ENCODE results near the gene PPP2R2B. TPM values are rescaled to one million over a fixed set of nuclear protein-coding genes. Genes with fewer than 3 reads are reported as not detected.
A peak's percentile ranks its signal among the peaks of the same experiment; 100 is the strongest.
"Not testable (repeated sequence)": the region's sequence is repeated elsewhere in the genome, so short reads cannot be mapped to it uniquely, and the experiment has no call there.

The PPP2R2B gene
- polyA plus RNA-seq, 4 donors, result 13.1 to 14.9 (median 13.9) TPM

DNA sequence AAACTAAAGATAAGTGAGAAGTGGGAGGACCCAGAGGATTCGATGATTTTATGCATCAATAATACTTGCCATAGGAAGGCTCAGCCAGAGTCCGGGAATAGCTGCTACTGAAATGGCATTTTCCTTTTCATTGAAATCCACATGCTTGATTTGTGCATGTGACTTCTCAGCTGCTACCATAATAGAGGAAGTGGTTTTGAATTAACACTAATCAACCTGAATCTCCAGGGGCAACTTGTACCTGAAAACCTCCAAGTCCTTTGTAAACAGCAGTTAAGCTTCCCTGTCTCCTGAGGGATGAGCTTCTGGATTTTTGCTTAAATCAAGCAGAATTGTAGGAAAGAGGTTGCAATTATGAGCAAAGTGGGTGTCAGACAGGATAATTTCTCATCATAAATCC, 124.9 kb downstream of the PPP2R2B start:
- no peak for DNase-seq (ENCODE audit: low read depth in 4 of 4, low spot score in 2 of 4)

DNA sequence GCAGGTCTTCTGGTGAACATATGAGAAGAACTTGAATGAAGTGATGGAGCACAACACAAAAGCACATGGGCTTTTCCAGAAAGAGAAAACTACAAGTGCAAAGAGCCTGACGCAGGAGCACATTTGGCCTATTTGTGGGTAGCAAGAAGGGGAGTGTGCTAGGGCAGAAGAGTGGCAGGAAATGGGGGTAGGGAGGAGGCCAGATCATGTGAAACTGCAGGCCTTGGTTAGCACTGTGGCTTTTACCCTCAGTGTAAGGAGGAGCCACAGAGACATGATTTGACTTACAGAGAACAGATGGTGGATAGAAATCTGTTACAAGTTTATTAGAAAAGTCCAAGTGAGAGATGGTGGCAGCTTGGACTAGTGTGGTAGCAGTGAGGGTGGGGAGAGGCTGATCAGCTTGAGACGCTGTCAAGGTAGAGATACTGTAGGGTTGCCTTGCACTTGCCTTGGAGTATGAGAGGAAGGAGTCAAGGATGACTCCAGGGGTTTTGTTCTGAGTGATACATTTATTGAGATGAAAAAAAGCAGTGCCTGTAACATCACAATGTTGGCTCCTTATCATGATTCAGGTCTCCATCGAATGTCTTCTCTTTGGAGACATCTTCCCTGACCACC, 126.7 kb downstream of the PPP2R2B start:
- DNase-seq (ENCODE audit: low read depth in 4 of 4, low spot score in 2 of 4), result no peak

DNA sequence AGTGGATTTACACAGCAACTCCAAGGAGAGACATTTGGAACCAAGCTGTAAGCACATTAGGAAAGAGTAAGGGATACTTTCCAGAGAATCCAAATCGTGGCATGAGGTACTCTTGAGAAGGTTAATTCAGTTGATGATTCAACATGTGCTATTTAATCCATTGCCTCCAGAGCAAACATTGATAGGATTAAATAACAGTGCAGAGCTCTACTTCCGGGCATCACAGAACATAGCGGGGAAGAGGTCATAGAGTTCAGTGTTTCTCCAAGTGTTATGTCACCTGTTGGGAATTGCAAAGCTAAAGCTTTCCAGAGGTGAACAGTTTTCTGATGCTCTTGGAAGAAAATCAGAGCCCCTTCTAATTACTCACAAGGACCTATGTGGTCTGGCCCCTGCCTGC, 127.5 kb downstream of the PPP2R2B start:
- peak in 1 of 4 donors; percentile 2 for DNase-seq (ENCODE audit: low read depth in 4 of 4, low spot score in 2 of 4)

DNA sequence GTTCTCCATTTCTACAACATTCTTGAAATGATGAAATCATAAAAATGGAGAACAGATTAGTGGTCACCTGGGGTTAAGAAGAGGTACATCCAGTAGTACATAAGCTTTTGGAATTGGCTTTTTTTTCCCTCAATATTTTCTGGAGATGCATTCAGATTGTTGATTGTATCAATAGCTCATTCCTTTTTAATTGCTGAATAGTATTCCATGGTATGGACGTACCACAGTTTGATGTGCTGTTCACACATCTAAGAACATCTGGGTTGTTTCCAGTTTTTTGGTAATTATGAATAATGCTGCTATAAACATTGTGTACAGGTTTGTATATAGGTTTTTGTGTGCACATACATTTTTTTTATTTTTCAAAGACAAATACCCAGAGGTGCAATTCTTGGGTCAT, 130.0 kb downstream of the PPP2R2B start:
- DNase-seq (ENCODE audit: low read depth in 4 of 4, low spot score in 2 of 4), result no peak

DNA sequence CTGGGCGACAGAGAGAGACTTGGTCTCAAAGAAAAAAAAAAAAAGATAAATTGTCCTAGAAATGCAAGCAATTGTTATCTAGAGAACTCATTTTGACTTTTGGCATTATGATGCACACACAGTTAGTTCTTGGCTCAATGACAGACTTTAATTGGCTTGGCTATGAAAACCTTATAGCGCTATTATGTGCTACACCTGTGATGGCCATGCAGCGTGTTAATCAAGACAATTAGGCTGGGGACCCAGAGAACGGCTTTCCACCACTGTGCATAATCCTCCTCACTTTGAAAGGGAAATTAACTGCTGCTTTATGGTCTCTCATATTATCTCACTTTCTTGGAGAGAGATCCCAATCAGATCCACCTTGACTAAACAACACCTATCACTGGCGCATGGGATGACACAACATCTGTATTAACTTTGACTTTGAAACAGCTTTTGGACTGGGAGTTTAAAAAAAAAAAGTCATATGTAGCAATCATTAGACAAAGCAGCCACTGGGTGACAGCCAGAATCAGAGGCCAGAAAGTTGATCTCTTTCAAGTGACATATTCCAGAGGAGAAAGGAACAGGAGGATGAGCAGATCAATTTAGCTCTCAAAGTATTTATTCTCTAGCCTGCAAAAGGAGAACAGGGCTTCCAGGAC, 132.5 kb downstream of the PPP2R2B start:
- no peak for DNase-seq (ENCODE audit: low read depth in 4 of 4, low spot score in 2 of 4)

DNA sequence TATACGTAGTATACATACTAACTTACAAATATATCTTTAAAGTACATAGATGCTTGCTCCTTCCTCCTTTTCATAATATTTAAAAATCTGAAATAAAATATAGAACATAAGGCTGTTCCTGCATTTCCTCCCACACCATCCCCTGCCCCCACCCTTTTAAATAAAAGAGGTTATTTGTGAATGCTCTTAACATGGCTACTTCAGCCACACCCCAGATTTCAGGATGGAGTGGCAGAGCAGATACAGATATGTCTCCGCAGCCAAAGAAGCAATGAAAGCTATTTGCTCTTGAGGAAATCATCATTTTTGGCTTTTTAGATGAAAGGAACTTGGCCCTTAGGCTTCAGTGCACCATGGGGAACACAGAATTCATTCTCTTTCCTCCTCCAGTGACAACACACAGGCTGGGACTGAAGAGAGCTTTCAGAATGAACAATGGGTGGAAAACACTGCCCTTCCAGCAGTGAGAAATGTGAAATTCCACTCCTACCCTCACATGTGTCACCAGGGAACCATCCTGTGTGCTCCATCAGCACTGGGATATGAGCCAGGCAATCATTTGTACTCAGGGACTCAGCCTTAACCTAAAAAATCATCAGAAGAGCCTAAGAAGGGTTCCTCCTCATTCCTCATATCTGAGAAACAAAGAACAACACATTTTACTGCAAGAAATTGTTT, 134.3 kb downstream of the PPP2R2B start:
- no peak for DNase-seq (ENCODE audit: low read depth in 4 of 4, low spot score in 2 of 4)

DNA sequence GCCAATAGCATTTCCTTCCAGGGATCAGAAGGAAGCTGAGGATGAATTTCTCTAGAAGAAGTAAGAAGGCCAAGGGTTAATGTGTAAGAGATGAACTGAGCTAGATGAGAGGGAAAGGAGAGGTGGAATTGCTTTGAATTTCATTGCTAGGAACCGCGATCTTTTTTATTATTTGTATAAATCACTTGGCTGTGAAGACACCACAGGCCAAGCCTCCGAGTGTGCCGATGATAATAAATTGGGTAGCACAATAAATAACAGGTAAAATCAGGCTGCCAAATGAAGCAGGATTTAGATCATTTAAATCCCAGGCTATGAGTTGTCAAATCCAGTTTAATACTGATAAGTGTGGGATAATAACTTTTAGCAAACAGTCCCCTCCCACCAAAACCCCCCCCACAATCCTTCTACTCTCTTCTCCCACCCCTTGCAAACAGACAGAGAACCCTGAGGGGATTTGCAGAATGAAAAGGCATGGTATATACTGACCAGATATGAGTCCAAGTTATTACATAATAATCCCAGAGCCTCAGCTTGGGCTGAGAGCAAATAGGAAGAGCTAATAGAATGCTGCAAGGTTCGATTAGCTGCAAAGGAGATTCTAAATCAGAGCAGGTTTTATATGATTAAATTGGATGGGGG, 143.5 kb downstream of the PPP2R2B start:
- DNase-seq (ENCODE audit: low read depth in 4 of 4, low spot score in 2 of 4), result no peak

DNA sequence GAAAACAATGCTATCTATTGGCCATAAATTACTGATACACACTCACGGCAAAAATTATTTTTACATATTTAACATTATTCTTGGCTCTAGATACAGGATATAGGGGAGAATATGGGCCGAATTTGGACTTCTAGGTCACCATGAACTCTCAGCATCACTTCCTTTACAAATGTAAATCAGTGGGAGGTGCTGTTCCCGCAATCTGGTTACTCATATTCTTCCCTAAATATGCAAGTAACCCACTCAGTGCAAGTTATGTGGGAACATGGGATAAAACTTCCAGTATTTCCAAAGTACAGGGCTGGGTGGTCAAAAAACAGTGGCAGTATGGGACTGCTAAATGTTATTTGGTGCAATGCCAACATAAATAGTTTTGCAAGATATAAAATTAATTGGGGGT, 145.6 kb downstream of the PPP2R2B start:
- DNase-seq (ENCODE audit: low read depth in 4 of 4, low spot score in 2 of 4), result no peak

DNA sequence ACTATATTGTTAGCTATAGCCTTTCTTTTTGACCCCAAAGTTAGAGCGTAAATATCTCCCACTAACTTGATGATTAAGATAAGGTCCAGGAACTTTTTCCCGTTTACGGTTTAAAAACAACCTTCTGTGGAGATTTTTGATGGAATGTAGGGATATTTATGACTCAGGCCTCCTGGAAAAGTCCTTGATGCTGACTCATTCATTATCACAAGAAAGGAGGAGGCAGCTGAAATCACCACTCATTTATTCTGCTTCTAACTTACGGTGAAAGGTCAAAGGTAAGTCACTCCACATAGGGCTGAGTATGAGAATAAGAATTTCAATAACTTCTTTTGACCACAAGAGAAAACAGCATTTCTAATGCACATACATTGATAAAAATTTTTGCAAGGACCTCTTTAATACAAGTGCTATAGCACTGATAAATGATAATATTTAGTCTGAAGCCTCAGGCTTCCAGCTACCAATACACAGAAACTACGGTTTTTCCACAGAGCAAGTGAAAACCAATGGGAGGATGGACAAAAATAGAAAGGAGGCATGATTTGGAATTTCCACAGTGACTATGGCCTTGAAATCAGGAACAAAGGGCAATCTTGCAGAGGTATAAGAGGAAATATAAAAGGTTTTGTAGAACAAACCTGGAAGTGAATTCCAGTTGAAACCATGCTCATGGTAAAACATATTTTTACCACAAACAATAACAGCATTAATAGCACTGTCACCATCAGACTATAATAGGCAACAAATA, 146.5 kb downstream of the PPP2R2B start:
- DNase-seq (ENCODE audit: low read depth in 4 of 4, low spot score in 2 of 4), result no peak

DNA sequence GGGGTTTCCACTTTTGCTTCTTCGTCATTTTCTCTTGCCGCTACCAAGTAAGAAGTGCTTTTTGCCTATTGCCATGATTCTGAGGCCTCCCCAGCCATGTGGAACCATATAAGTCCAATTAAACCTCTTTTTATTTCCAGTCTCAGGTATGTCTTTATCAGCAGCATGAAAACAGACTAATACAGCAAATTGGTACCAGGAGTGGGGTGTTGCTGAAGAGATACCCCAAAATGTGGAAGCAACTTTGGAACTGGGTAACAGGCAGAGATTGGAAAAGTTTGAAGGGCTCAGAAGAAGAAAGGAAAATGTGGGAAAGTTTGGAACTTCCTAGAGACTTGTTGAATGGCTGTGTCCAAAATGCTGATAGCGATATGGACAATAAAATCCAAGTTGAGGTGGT, 149.8 kb downstream of the PPP2R2B start:
- not testable (repeated sequence) for DNase-seq (ENCODE audit: low read depth in 4 of 4, low spot score in 2 of 4)

DNA sequence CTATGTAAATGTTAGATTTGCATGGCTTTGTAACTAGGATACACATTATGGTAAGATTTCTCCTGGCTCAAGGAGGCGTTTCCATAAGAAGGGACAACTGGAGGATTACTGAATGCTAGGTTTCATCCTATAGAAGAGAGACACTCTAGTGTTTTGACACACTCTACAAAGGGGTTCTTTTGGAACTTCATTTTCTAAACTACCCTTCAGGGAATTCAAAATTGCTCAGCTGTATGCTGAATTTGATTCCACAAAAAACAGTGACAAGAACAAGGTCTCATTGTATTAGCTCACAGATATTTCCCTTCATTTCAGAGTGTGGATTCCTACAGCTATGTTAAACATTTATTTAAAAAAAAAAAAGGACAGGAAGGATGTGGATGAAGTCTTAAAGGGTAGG, 151.7 kb downstream of the PPP2R2B start:
- DNase-seq (ENCODE audit: low read depth in 4 of 4, low spot score in 2 of 4), result no peak

DNA sequence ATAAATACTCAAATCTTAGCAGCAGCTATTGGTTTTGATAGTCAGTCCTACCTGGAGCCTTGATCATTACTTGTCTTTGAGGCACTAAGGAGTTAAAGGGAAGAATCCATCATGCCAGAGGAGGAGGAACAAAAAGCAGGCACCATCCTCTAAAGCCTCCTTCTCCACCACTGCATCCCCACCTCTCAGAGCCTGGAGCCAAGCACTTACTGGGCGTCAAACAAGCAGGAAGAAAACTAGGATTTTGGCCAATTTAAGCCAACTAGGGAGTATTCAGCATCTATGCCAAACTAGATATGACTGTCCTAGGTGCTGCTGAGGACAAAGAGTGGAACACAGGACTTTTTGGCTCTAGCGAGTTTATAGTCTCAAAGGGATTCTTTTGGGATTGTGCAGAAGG, 152.5 kb downstream of the PPP2R2B start:
- no peak for DNase-seq (ENCODE audit: low read depth in 4 of 4, low spot score in 2 of 4)

DNA sequence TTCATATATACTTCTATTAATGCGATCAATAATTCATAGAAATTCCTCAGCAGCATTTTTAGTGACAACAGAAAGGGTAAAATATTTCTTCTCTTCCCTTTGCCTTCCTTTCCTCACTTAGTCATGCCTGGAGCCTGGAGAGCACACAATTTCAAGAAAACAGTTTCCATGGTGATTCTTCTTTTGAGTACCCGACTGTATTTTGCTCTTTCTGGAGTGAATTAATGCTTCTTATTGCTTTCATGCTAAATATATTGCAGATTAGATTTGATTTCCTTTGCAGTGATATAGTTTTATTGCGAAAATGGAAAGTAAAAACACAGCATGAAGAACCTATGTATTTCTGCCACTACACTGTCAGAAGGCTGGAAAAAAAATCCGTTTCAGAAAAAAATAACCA, 153.5 kb downstream of the PPP2R2B start:
- no peak for DNase-seq (ENCODE audit: low read depth in 4 of 4, low spot score in 2 of 4)

DNA sequence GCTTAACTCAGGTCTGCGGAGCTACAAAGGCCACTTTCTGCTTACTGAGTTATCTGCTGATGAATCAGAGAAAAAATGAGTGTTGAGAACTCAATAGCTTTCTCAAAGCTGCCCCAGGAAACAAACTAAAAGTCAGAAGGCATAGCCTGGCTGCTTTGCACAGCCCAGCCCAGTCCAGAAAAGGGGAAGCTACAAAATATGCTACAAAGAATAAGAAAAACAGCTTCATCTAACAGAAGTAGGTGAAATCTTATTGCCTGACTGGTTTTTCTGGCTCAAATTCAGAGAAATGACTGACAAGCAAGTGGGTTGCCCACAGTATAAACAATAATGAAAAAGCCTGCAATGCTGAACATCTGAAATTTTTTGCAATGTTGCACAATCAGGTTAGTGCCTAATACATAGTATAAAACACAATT, 156.2 kb downstream of the PPP2R2B start:
- DNase-seq (ENCODE audit: low read depth in 4 of 4, low spot score in 2 of 4), result no peak

DNA sequence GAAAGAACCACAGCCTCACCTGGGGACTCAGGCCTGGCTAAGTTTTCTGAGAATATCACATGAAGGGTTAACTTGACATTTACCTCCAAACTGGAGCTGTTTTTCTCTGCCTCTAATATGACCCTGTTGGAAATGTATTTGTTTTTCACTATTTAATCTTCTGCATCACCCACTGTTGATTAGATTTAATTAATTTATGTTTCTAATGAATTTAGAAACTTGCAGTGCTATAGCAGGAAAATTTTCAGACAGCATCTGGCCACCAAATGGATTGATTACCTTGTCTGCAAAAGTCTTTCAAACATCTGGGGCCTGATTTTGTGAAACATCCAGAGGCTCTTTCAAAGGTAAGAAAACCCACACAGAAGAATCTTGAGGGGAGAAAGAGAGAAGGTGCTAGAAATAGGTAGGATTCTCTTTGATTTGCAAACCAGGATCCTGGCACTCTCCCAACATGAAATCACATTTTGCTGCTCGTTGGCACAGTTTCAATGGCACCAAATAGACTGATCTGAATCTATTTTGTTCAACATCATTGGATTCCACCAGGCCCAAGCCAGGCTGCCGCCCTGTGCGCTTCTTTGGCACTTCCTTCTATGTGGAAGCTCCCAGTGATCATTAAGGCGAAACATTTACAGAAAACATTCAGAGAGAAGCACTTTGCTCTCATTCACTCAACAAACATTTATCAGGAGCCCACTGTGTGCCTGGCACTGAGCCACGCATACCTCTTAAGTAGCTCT, 157.3 kb downstream of the PPP2R2B start:
- DNase-seq (ENCODE audit: low read depth in 4 of 4, low spot score in 2 of 4), result no peak

DNA sequence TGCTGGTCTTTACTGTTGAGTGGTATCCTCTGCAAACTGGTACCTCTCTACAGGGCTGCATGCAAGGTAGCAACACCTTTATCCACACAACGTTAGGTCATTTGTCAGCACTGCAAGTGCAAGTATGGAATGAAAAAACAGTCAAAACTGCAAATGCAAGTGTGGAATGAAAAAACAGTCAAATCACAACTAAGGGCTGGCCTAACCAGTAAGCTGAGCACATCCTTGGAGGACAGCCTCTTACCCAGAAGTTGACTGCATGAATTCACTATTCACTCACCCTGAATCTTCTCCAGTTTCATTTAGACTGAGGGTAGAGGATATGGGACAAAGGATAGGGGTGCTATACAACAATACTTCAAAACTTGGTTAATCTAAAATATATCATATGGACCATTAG, 158.4 kb downstream of the PPP2R2B start:
- DNase-seq (ENCODE audit: low read depth in 4 of 4, low spot score in 2 of 4), result no peak

DNA sequence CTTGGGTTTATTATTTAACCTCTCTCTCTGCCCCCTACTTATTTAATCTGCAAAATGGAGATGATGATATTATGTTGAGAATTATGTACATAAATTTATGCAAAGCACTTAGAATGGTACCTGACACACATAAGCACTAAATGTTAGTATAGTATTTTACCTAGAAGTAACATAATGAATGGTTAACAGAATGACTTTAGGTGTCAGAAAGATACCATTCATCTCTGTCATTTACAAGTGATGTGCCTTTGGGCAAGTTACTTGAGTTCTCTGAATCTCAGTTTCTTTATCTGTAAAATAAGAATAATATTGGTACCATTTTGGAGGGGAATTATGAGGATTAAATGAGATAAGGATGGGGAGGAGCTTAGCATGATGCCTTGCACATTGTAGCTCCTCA, 159.4 kb downstream of the PPP2R2B start:
- no peak for DNase-seq (ENCODE audit: low read depth in 4 of 4, low spot score in 2 of 4)

DNA sequence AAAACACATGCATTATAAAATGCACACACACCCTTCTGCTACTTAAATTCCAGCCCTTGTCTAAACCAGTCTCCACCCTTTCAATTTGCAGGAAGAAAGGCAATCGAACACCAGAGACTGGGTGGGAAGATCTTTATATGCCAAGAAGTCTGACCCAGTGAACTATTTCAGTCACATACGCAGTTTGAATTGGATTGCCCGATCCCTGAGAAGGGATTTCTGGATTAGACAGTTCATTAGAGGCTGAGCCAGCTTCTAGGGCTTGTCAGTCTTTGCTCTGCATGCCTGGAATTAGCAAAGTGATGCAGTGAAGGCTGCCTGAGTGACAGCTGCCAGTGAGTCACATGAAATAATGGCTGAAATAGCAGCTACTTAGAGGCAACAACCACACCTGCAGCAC, 159.9 kb downstream of the PPP2R2B start:
- no peak for DNase-seq (ENCODE audit: low read depth in 4 of 4, low spot score in 2 of 4)

DNA sequence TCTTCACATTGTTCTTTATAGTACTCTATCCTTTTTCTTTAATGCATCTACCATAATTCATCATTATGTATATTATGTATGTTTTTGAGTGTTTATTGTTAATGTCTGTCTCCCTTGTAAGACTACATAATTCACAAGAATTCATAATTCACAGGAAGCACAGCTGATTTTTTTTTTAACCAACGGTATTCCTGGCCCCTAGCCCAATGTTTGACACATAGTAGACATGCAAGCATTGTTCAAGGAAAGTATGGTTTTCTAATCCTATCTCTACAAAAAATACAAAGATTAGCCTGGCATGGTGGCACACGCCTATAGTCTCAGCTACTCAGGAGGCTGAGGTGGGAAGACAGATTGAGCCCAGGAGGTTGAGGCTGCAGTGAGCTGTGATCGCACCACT, 160.6 kb downstream of the PPP2R2B start:
- no peak for DNase-seq (ENCODE audit: low read depth in 4 of 4, low spot score in 2 of 4)

DNA sequence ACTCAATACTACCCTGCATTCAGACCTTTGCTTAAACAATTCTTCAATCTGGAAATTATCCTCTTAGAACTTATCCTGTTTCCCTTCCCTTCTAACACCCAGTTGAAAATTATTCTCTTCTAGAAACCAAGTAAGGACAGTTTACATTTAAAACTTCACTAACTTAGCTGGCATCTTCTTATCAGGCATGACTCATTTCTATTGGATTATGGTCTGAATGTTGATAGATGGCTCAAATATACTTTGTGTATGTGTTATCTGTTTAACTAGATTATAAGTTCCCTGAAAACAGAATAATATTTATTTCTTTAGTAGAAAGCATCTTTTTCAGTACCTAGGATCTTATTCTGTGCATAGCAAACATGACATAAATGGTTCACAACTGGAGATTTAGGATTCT, 161.9 kb downstream of the PPP2R2B start:
- no peak for DNase-seq (ENCODE audit: low read depth in 4 of 4, low spot score in 2 of 4)
